GM18511 (cell line): Measurements from ENCODE around the gene NR1I2.

ENCODE experiments used
- ATAC-seq: cut with Tn5 transposase; IDR thresholded peaks from one replicate; pipeline ENCODE4 v1.9.1; 2021; ENCODE audit warnings: mild to moderate bottlenecking, moderate library complexity; ENCODE audit not compliant: unreplicated experiment

Gene NR1I2

DNA sequence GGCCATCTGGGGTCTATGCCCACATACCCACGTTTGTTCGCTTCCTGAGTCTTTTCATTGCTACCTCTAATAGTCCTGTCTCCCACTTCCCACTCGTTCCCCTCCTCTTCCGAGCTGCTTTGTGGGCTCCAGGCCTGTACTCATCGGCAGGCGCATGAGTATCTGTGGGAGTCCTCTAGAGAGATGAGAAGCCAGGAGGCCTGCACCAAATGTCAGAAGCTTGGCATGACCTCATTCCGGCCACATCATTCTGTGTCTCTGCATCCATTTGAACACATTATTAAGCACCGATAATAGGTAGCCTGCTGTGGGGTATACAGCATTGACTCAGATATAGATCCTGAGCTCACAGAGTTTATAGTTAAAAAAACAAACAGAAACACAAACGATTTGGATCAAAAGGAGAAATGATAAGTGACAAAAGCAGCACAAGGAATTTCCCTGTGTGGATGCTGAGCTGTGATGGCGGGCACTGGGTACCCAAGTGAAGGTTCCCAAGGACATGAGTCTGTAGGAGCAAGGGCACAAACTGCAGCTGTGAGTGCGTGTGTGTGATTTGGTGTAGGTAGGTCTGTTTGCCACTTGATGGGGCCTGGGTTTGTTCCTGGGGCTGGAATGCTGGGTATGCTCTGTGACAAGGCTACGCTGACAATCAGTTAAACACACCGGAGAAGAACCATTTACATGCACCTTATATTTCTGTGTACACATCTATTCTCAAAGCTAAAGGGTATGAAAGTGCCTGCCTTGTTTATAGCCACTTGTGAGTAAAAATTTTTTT lies 35.9 kb downstream of the NR1I2 start:
- no peak for ATAC-seq

DNA sequence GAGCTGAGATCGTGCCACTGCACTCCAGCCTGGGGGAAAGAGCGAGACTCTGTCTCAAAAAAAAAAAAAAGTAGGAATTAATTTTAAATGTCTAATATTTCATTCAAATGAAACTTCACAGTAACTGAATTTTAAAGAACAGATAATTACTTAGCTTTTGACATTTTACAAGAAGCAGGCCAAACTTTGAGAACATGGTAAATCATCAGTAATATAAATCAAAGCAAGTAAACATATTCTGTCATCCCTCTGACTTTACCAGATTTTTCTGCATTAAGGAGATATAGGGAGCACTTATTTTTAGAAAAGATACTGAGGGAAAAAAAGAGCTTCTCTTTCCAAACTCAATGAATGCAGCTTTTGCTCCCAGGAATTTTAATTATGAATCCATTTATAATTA lies 37.0 kb downstream of the NR1I2 start:
- no peak for ATAC-seq

DNA sequence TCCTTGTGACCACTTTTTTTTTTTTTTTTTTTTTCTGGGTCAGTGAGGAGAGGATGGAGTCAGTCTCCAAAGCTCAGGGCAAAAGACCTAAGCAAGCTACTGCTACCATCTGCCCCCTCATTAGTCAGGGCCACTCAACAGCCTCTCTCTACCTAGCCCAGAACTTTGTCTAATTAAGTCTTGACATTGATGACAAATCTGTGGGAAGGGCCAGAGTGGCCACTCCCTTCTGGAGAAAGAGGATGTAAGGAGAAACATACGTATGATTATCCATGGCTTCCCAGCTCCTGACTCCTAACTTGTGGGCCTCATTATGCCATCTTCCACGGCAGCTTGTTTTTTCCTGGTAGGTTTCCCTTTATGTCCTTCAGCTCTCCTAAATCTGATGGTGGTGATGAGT lies 37.9 kb downstream of the NR1I2 start:
- no peak for ATAC-seq

DNA sequence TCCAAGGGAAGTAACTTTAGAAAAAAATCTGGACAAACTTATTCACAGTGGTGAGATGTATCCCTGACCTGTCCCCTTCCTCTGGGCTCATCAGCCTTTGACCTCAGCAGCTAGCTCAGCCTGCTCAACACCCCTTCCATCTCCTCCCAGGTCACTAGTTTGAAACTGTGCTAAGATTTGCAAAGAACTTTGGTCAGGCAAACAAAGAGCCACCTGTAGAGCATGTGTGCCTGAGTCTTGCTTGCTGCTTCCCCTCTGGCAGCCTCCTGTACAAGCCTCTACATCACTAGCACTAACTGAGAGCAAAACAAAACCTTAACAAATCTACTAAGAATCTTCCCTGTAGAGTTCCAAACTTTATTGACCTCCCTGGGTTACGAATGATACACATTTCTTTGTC lies 43.9 kb downstream of the NR1I2 start:
- no peak for ATAC-seq

DNA sequence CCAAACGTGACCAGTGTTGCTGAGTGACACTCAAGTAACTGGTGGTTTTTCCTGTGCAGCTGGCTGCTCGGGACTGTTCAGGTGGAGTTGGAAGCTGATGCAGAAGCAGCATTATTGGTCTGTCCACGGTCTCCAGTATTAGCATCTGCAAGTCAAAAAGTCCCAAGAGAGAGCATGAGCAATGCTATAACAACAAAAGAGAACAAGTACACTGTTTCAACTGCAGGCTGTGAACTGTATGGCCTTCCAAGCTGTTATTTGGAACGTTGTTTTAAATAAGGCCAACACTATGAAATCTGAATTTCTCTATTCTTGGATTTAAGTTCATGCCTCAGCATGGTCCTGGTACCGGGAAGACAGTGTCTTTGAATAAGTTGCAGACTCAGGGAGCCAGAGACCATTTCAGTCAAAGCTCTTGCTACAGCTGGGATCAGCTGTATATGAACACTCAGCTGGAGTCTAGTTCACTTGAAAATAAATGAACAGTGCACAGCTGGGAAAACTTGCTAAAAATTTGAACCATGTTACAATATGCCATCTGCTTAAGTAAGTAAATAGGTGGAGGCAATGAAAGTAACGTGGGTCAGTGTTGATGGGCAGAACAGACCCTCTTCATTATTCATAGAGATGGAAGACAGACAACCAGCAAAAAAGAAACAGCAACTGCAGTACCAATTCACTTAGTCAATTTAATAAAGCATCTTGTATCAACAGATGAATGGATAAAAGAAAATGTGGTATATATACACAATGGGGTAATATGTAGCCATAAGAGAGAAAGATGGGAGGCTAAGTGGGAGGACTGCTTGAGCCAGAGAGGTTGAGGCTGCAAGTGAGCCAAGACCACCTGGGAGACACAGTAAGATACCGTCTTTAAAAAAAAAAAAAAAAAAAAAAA lies 45.1 kb downstream of the NR1I2 start:
- no peak for ATAC-seq

DNA sequence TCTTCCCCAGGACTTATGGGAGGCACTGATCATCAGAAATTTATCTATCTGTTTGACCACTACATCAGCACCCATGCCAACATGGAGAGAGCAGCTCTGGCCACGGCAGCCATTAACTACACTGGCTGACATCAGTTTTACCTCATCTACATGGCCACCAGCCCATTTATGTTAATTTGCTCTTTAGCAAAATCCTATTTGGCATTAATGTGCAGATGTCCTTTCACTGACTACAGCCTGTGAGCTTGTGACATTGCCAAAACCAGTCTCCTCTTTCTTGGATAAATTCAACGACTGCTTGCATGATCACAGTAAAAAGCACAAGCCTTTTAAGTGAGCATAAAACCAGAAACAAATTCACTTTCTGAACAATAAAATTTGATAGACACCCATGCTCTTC lies 47.5 kb downstream of the NR1I2 start:
- no peak for ATAC-seq

DNA sequence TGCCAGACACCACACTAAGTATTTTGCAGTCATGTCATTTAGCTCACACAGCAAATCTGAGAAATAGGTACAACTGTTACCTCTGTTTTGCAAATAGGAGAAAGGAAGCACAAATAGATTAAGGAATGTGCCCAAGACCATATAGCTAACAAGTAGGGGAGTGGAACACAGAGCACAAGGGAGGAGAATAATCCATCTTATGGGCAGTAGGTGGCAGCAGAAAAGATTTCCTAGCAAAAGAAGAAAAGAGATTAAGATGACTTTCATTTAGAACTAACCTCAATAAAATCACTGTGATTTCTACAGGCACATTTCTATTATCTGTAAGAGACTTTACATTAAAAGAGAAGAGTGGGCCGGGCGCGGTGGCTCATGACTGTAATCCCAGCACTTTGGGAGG lies 49.1 kb downstream of the NR1I2 start:
- no peak for ATAC-seq

DNA sequence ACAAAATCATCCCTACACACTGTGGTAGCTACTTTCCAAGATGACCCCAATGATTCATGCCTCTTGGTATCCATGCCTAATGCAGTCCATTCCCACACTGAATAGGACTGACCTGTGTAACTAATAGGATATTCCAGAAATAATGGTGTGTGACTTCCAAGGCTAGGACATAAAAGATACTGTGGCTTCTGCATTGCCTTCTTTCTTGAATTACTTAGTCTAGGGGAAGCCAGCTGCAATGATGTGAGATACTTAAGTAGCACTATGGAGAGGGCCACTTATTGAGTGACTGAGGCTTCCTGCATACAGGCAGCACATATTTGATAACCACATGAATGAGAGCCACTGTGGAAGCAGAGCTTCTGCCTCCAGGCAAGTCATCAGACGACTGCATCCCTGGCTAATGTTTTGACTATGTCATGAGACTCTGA lies 50.1 kb downstream of the NR1I2 start:
- ATAC-seq: no peak

DNA sequence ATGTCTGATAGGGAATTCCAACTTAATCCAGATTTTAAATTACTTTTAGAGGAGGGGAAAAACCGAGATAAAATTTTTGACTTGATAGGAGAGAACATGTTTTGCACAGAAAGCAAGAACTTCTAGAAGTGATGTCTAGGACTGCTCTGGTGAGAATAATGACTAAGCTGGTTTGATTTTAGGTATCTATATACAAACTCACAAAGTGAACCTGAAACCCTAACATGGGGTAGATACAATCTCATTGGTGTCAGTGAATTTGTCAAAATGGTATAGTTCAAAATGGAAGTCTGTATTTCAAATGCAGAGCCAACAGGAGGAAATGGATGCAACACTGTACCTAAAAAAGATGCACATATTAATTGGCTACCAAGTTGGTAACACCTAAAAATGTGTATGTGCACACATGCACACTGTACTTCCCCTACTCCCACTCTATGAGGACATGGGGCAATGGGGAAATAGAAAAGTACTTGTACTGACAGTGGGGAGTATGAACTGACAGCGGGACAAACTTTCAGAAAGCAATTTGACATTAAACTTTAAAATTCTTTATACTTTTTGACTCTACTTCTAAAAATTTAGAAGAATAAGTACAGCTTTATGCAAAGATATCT lies 53.0 kb downstream of the NR1I2 start:
- no peak for ATAC-seq

DNA sequence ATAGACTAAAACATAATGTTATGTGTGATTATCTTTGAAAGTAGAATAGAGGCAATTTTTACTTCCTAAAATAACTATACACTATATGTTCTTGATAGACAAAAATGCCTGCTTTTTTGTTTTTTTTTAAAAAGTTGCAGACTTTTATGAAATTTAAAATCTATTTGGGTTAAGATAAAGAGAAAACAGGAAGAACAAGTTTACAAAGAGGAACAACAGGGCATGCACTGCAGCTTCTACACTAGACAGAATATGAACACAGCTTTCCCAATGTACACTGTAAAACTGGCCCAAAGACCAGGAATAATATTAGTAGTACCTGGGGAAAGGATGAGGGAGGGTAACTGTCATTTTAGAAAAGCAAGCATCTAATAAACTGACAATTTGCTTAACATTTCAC lies 53.7 kb downstream of the NR1I2 start:
- no peak for ATAC-seq

DNA sequence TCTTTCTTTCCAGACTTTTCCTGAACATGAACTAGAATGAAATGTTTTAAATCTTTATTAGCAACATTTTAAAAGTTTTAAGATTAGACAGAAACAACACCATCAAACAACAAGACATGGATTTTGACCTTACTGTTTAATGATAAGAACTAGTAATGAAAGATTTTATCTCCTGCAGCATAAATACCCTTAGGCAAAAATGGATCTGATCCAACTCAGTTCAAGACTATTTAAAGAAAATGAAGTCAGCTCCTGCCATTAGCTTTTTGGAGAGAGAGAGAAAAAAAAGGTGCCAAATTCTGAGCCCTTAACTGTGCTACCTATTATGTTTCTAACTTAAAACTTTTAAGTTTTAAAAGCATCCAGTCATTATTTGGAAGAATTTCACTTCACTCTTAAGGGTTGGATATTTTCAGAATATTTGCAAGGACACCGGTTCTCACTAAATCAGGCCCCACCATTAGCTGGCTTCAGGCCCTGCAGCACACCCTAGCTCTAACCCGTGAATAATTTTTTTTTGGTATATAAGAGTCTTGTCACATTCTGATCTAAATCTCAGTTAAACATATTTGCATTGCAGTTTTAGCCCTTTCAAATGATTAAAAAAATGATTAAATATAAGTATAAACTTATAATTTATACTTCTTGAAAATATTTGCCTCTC lies 60.0 kb downstream of the NR1I2 start:
- ATAC-seq: no peak

DNA sequence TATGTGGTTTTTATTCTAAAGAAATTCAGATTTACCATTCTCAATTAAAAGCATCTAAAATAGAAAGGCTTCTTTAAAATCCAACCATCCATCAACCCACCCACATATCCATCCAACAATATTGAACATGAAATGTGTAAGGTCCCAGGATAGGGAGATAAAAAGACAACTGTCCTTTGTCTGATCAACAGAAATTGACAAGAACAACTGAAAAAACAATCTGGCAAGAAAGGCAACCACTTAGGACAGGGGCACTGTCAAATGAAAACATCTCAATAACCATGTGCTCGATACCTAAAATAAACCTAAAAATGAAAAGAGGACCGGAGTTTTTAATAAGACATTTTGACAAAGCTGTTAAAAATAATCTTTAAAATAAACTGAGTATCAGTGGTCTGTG lies 67.2 kb downstream of the NR1I2 start:
- no peak for ATAC-seq

DNA sequence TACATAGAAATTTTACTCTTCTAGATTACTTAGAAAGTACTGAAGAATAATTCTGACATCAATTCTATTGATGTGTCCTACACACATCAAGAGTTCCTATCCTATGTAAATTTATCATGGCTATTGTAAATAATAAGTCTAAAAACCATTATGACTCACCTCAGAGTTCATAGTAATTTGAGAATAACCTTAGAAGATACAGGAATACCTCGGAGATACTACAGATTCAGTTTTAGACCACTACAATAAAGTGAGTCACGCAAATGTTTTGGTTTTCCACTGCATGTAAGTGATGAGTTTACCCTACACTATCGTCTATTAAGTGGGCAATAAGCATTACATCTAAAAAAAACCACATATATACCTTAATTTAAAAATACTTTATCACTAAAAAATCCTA lies 74.8 kb downstream of the NR1I2 start:
- no peak for ATAC-seq

DNA sequence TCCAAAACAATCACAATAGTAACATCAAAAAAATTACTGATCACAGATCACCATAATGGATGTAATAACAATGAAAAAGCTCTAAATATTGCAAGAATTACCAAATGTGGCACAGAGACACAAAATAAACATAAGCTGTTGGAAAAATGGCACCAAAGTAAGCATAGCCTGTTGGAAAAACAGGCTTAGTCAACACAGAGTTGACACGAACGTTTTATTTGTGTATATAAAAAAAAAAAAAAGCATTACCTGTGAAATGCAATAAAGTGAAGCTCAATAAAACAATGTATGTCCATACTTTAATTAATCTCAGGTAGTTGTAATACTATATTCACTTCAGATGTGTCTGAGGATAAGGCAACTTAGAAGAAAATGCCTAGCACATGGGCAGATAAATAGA lies 77.1 kb downstream of the NR1I2 start:
- no peak for ATAC-seq

DNA sequence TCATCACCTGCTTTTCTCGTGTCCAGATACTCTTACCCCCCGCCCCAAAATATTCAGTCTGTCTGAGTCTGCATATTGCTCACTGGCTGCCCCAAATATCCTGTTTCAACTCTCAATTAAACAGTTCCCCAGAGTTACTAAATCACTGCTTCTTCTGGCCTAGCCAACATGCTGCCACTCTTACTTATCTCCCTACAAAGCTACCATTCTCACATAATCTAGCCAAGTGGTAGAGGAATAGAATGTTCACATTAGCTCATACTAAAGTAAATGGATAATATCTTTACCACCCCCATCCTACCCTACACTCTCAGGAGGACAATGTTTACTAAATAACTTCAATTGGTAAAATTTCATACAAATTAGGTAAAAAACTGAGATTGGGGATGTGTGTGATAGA lies 77.8 kb downstream of the NR1I2 start:
- no peak for ATAC-seq

DNA sequence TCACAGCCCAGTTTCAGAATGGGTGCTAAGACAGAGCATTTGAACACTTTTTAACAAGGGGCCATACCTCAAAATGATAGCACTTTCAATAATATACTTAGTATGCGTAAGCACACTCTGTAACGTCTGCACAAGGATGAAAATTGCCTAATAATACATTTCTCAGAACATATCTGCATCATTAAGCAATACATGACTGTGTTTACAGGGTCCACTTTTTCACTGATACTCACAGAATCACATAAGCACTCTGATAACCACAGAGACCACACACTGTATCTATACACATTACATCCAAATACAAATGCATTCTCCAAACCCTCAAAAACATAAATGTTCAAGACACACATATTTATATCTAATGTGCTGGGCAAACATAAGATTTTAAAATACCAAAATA lies 79.8 kb downstream of the NR1I2 start:
- no peak for ATAC-seq

DNA sequence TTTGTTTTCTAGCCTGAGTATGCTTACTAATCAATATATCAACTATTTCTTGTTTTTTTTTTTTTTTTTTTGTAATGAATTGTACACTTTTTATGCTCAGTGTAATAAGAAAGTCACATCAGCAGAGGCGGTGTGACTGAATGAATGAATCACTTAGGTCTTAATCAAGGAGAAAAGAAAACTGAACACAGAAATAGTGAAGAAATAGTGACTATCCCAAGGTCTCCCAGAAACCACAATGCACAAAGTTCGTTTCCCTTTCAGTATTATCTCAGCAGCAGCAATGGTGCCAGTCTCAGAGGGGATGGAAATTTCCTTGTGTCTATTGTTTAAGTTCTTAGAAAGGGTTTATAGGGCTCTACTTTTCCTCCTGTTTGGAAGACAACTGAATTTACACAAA lies 80.7 kb downstream of the NR1I2 start:
- ATAC-seq: no peak

DNA sequence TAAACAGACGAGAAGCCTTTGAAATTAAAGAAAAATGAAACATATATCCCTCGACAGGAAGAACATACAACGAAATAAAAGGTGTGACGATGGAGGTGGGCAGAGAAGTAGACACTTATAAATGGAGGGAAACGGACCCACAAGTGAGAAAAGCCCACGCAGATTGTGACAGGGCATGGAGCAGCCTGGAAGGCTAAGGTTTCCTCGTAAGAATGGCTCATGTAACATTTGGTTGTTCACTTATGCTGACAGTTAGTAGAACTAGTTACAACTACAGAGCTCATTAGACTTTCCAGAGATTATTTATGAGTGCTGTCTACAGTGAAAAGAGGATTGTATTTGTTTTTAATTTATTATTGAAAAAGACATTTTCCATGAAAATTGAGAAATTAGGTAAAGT lies 82.6 kb downstream of the NR1I2 start:
- no peak for ATAC-seq
